IPS-NIHi7 (cell line): Measurements from ENCODE around the gene SPTLC3.

Source experiments
- DNase-seq: peaks from one replicate; pipeline ENCODE4 v3.0.0; 2012; ENCODE audit warnings: mixed read lengths; ENCODE audit errors: extremely low spot score

The SPTLC3 gene

DNA sequence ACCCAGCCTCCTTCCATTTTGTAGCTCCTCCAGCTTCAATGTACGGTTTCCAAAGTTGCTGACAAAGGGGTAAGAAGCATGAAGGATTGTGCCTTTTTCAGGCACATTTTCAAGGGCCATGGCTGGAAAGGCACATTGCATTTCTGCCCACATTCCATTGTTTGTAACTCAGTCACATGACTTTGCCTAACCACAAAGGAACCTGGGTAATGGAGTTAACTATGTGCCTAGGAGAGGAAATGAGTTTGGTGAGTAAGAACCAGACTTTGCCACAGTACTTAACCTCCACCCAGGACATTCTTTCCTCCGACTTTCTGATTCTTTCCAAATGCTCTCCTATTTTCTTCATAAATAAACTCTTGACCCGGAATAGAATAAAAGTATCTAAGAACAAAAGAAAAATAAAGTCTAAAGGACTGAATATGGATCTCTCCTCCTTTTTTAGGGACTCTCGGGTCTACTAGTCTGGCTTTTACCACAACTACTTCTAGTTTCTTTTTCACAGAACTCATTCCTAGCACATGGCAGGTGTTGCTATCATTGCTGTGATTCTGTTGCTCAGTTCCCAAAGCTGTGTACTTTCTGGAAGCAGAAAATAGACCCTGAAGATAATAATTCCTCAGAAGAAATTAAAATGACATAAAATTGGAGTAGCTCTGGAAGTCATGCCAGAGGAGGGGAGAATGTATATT lies 130.8 kb downstream of the SPTLC3 start:
- DNase-seq, result no peak

GRCh38 chr20:13140201-13140600 lies 131.4 kb downstream of the SPTLC3 start:
- DNase-seq, result no peak

DNA sequence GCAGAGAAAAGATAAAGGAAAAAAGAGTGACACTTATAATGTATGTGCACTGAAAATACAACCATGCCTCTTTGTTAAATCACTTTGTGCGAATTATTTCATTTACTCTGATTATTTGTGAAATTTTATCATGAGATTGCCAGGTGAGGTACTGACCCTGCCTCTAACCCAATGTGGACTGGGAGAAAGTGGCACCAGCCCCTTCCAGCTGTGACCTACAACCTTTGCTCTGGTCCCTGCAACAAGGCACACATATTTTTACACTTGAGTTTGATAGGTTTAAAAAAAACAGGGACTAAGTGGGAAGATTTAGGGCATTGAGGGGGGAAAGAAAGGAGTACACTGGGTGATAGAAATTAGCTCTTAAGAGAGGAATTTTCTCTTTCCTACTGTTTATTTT lies 132.0 kb downstream of the SPTLC3 start:
- DNase-seq, result no peak

GRCh38 chr20:13141546-13141945 lies 132.8 kb downstream of the SPTLC3 start:
- DNase-seq, result no peak

GRCh38 chr20:13142143-13142542 lies 133.4 kb downstream of the SPTLC3 start:
- no peak for DNase-seq

- no peak for DNase-seq
These were observed 138.5 kb downstream of the SPTLC3 start for GRCh38 chr20:13147071-13147963.

DNA sequence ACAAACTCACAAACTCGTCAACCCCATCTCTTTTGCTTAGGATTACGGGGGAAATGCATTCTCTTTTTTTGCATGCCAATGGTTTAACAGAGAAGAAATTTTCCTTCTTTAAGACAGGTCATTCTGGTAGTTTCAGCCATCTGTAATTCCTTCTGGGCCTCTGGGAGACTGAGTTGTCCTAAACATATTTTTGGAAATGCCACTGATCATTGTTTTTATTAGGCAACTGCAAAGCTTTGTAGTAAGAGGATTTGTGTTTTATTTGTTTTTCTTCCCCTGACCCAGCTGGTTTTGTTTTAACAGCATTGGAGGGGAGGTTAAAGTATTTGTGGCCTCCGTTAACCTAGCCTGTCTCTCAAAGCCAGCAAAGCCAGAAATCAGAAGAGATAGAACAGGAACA lies 139.2 kb downstream of the SPTLC3 start:
- DNase-seq, result no peak

DNA sequence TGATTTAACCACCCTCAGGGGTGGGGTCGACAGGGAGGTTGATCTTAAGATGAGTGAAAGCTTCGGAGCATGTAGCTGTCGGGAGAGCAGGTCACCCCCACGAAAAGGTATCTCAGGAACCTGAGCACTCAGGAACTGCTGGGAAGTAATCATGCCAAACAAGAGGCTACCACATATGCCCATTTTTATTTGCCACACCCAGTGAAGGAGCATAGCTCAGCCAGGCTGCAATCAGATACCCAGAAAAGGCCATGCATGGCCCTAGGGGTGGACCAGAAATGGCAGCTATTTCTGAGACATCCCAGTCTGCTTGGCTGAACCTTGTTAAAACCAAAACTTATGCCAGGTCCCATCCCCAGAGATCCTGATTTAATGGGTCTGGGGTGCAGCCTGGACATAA lies 139.6 kb downstream of the SPTLC3 start:
- DNase-seq, result no peak

GRCh38 chr20:13148961-13149360 lies 140.2 kb downstream of the SPTLC3 start:
- no peak for DNase-seq

GRCh38 chr20:13149371-13150105 lies 140.8 kb downstream of the SPTLC3 start:
- no peak for DNase-seq

DNA sequence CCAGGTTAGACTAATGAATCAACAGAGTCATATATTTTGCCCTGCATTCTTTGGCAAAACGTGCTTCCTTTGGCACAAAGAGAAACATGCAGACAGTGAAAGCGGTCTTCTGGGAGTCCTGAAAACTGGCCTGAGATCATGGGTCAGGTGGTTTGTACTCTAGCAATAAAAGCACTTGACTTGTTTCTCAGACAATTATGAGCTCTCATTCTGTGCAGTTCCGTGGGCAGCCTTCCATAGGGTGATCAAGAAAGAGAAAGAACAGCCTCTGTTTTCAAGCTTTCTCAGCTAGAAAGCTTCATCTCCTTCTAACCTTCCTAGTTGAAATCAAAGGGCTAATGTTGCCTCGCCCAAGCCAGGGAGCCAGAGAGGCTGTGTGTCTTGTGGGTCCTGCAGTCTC lies 149.6 kb downstream of the SPTLC3 start:
- no peak for DNase-seq

DNA sequence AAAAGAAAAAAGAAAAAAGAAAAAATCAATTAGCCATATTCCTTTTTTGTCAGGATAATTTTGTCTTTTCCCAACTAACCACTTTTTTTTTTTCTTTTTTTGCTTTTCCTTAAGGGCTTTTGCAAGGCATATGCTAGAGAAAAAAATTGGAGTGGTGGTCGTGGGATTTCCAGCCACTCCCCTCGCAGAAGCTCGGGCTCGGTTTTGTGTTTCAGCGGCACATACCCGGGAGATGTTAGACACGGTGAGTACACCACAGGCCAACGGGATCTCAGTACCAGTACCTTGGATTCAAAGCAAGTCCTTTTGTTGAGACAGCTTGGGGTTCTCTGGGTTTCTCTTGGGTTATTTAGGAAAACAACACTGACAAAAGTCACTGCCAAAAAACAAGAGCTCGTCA lies 151.1 kb downstream of the SPTLC3 start:
- no peak for DNase-seq

GRCh38 chr20:13165203-13165602 lies 156.4 kb downstream of the SPTLC3 start:
- DNase-seq, result no peak

DNA sequence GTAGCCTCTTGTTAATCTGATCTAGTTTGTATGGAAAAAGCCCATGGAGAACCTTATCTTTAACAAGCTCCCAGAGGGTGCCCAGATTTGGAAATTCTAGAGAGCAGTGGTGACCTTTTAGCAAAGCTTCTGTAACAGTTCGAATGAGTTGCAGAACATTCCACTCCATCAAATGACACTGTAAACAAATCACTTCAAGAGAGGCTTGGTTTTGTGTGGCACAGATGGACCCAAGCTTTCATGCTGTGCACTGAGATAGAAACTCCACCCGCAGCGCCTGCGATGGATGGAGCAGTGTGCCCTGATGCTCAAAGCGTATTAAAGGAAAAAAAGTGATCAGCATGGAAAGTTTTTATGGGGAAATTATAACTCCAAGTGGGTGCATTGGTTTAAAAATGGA lies 157.2 kb downstream of the SPTLC3 start:
- DNase-seq, result no peak

DNA sequence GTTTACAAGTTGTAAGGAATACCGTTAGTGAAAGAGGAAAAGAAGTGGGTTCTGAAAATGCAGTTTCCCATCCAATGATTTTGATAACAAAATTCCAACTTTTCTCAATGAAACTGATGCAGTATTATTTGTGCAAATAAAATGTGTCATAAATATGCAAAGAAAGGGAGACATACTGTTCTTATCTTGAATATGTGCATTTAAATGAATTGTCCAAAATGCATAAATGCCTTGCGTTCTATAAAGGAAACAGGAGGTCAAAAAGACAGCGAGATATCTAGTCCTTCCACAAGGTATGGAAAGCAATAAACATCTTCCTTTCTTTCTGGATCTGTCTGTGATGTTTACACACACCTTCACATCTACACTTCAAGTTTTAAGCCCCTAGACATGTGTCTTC lies 157.7 kb downstream of the SPTLC3 start:
- no peak for DNase-seq

DNA sequence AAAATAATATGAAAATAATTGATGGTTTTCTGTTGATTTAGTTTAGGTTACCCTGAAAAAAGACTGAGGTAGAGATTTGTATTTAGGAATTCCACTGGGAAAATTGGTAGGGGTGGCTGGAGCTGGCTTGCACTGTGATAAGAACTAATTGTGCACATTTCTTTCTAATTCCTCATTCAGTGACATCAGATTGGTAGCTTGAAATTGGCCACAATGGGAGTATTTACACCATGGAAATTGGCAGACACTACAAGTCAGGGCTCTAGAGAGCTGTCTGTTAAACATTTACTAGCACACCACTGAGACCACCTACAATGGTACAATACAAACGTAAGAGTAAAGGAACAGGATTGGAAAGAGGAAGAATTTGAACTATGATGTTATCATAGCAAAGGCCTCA lies 160.3 kb downstream of the SPTLC3 start:
- DNase-seq, result no peak

- no peak for DNase-seq
These were observed 162.0 kb downstream of the SPTLC3 start for GRCh38 chr20:13170771-13171170.

DNA sequence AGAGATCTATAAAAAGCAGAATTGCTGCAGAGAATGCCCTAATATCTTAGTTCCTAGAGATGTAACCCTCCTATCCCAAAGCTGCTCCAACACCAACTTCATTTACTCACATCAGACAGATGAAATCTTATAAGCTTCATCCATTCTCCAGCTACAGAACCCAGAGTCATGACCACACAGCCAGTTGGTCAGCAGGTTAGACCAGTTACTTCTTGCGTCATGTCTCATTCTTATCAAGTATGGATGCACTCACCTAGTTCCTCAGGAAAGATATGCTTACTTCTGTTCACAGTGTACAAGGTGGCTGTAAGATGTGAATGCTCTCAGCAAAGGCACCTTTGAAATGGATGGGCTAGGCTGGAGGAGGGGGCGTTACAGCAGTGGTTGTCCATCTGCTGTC lies 164.4 kb downstream of the SPTLC3 start:
- DNase-seq, result no peak

DNA sequence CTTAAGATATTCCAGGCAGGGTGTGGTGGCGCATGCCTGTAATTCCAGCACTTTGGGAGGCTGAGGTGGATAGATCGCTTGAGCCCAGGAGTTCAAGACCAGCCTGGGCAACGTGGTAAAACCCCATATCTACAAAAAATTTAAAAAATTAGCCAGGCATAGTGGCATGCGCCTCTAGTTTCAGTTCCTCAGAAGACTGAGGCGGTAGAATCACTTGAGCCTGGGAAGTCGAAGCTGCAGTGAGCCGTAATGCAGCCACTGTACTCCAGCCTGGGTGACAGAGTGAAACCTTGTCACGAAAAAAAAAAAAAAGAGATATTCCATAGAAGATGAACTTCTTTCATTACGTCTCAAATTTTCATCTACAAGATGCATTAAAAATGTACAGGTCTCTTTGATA lies 165.6 kb downstream of the SPTLC3 start:
- DNase-seq, result no peak

DNA sequence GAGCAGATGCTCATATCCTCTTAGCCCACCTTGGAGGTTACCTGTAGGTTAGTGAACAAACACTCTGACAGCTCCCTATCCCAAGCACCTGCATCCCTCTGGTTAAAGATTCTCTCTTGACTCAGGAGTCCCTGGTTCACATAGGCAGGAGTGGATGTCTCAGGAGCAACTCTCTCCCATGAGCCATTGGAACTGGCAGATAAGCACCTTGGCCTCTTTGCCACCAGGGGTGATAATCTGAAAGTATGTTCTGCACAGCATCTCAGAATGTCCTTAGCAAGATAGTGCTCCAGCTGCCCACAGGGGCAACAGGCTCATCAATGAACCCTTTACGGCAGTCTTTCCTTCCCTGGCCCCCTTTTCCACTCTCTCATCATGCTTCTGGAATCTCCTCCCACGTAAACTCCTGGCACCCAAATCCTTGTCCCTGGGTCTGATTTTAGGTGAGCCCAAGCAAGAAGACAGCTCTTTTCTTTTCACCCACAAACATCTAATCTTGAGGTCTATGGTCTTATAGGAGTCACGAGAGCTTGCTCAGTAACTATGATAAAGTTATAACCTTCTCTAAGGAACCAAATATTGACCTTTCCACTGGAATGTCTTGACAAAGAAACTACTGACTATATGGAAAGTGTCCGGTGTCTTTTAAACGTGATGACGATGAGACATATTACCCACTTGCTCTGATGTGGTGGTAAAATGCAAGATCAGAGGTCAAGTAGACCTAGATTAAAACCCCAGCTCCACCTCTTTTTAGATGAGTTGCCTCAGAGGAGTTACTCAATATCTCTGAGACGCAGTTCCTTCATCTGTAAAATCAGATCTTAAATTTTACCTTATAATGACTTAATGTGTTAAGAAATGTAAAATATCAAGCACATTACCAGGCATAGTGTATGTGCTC lies 172.5 kb downstream of the SPTLC3 start:
- DNase-seq, result no peak

DNA sequence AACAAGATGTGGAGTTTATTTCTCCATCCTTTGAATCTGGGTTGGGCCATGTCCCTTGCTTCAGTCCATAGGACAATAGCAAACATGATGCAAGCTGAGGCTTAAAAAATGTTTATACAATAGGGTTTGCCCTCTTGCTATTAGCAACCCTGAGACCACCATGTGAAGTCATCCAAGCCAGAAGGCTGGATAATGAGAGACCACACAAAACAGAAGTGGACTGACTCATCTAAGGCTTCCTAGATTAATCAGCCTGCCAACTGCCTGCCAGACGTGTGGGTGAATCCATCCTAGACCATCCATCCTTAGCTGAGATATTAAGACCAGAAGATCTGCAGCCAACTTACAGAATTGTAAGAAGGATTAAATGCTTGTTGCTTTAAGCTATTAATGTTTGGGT lies 174.2 kb downstream of the SPTLC3 start:
- no peak for DNase-seq
